ENCODE results near the gene TDRKH. TPM values are rescaled to one million over a fixed set of nuclear protein-coding genes. Genes with fewer than 3 reads are reported as not detected.

The TDRKH gene
- total and polyA plus RNA-seq, 2 of the 13 experiments (the other 11 are each of a cell fraction or from before 2014, with no cell fraction given): 3.9 to 5.4 TPM

DNA sequence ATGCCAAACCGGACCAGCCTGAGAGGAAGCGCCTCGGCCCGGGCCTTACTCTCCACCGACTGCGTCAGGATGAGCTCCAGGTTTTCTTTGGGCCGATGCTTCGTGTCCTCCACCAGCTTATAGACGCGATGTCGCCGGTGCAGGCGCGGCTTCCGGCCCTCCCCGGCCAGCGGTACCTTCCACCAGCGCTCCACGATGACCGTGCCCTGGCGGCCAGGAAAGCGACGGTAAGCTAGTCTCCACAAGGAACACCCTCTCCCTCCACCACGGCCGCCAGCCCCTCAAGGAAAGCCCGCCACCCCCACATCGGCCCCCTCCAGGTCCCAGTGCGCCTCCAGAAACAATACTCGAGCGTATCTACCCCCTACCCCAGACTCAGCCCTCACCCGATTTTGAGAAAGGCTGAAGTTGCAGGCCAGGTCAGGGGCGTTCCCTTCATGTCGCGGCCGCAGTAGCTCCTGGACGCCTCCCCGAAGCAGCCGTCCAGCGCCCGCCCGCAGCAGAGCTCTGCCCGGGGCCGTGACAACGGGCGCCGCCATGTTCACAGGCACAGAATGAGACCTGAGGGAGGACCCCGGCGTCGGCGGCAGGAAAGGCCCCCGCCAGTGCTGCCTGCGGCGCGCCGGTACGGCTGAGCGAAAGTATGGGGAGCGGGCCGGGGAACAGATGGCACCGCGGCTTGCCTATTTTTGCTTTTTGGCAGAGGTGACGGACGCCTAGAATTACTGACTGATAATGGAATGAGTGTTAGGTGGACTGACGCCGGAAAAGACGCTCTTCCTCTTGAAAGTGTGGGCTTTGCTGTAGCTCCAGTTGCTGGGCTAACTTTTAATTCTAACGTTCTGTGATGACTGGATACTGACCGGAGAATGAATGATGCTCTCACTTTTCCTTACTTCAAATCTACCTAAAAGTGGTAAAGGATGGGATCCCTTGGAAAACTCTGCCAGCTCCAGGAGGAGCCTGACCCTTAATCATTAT, 27.1 kb downstream of the TDRKH start, which contains the start of gene MRPL9 (continued):
- no peak for TF ChIP-seq FOXA1 (IDR thresholded peaks at IDR 0.05)
- no peak for TF ChIP-seq FOXA1 (CRISPR knock-in tag; IDR thresholded peaks at IDR 0.05)
- TF ChIP-seq, protein P1, sequence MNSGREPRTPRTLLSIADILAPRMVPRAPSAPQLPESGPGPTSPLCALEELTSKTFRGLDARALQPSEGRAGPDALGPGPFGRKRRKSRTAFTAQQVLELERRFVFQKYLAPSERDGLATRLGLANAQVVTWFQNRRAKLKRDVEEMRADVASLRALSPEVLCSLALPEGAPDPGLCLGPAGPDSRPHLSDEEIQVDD (CRISPR knock-in tag; IDR thresholded peaks at IDR 0.05; ENCODE audit: borderline replicate concordance): no peak
- no peak; the same call in 1 of the 2 replicates for TF ChIP-seq SP2 (CRISPR knock-in tag; IDR thresholded peaks at IDR 0.05)
- no peak for TF ChIP-seq ZNF224 (CRISPR knock-in tag; IDR thresholded peaks at IDR 0.05)
- TF ChIP-seq PLSCR1 (CRISPR knock-in tag; IDR thresholded peaks at IDR 0.05; ENCODE audit: borderline replicate concordance): no peak
- no peak; the same call in 1 of the 2 replicates for TF ChIP-seq ZNF572 (CRISPR knock-in tag; IDR thresholded peaks at IDR 0.05)
- no peak for TF ChIP-seq ELF4 (CRISPR knock-in tag; IDR thresholded peaks at IDR 0.05; ENCODE audit: borderline replicate concordance)
- no peak for TF ChIP-seq FOXP1 (IDR thresholded peaks at IDR 0.05)
- TF ChIP-seq FOXP1 (CRISPR knock-in tag; IDR thresholded peaks at IDR 0.05): no peak
- TF ChIP-seq ZNF891 (CRISPR knock-in tag; IDR thresholded peaks at IDR 0.05): no peak
- TF ChIP-seq ZNF839 (CRISPR knock-in tag; IDR thresholded peaks at IDR 0.05; ENCODE audit: borderline replicate concordance): no peak
- peak; percentile 90; the same call in 1 of the 2 replicates for TF ChIP-seq ZNF350 (CRISPR knock-in tag; IDR thresholded peaks at IDR 0.05; ENCODE audit: borderline replicate concordance, low read depth)
- TF ChIP-seq, protein P2, sequence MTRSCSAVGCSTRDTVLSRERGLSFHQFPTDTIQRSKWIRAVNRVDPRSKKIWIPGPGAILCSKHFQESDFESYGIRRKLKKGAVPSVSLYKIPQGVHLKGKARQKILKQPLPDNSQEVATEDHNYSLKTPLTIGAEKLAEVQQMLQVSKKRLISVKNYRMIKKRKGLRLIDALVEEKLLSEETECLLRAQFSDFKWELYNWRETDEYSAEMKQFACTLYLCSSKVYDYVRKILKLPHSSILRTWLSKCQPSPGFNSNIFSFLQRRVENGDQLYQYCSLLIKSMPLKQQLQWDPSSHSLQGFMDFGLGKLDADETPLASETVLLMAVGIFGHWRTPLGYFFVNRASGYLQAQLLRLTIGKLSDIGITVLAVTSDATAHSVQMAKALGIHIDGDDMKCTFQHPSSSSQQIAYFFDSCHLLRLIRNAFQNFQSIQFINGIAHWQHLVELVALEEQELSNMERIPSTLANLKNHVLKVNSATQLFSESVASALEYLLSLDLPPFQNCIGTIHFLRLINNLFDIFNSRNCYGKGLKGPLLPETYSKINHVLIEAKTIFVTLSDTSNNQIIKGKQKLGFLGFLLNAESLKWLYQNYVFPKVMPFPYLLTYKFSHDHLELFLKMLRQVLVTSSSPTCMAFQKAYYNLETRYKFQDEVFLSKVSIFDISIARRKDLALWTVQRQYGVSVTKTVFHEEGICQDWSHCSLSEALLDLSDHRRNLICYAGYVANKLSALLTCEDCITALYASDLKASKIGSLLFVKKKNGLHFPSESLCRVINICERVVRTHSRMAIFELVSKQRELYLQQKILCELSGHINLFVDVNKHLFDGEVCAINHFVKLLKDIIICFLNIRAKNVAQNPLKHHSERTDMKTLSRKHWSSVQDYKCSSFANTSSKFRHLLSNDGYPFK (CRISPR knock-in tag; IDR thresholded peaks at IDR 0.05; ENCODE audit: borderline replicate concordance): peak; percentile 91
- no peak for TF ChIP-seq IKZF1 (IDR thresholded peaks at IDR 0.05)
- TF ChIP-seq, protein P3, sequence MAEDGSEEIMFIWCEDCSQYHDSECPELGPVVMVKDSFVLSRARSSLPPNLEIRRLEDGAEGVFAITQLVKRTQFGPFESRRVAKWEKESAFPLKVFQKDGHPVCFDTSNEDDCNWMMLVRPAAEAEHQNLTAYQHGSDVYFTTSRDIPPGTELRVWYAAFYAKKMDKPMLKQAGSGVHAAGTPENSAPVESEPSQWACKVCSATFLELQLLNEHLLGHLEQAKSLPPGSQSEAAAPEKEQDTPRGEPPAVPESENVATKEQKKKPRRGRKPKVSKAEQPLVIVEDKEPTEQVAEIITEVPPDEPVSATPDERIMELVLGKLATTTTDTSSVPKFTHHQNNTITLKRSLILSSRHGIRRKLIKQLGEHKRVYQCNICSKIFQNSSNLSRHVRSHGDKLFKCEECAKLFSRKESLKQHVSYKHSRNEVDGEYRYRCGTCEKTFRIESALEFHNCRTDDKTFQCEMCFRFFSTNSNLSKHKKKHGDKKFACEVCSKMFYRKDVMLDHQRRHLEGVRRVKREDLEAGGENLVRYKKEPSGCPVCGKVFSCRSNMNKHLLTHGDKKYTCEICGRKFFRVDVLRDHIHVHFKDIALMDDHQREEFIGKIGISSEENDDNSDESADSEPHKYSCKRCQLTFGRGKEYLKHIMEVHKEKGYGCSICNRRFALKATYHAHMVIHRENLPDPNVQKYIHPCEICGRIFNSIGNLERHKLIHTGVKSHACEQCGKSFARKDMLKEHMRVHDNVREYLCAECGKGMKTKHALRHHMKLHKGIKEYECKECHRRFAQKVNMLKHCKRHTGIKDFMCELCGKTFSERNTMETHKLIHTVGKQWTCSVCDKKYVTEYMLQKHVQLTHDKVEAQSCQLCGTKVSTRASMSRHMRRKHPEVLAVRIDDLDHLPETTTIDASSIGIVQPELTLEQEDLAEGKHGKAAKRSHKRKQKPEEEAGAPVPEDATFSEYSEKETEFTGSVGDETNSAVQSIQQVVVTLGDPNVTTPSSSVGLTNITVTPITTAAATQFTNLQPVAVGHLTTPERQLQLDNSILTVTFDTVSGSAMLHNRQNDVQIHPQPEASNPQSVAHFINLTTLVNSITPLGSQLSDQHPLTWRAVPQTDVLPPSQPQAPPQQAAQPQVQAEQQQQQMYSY (CRISPR knock-in tag; IDR thresholded peaks at IDR 0.05): peak; percentile 65; the same call in 1 of the 2 replicates
- TF ChIP-seq ZNF589 (CRISPR knock-in tag; conservative IDR thresholded peaks at IDR 0.05): no peak
- peak; percentile 62; the same call in 1 of the 2 replicates for TF ChIP-seq HCFC1 (IDR thresholded peaks at IDR 0.05; ENCODE audit: low read depth, low read length)
- TF ChIP-seq ZNF710 (CRISPR knock-in tag; IDR thresholded peaks at IDR 0.05; ENCODE audit: borderline replicate concordance): 0 out of 2 replicates have a peak, but pooled peaks have one; percentile 26
